Ishikawa (cell line): ENCODE data around the gene FUT3.

Source experiments
- CEBPB ChIP-seq: IDR thresholded peaks from 2 replicates; pipeline ENCODE4 v1.6.1; 2012
- CREB1 ChIP-seq: IDR thresholded peaks from 2 replicates; pipeline ENCODE4 v1.6.1; 2012; ENCODE audit warnings: low read depth
- EGR1 ChIP-seq: IDR thresholded peaks from 2 replicates; pipeline ENCODE4 v1.6.1; 2012
- EP300 ChIP-seq: IDR thresholded peaks from 2 replicates; pipeline ENCODE4 v1.6.1; 2012; ENCODE audit warnings: borderline replicate concordance
- FOXM1 ChIP-seq: IDR thresholded peaks from 2 replicates; pipeline ENCODE4 v1.6.1; 2012; ENCODE audit warnings: low read depth, borderline replicate concordance
- NFIC ChIP-seq: IDR thresholded peaks from 2 replicates; pipeline ENCODE4 v1.6.1; 2012
- RAD21 ChIP-seq: IDR thresholded peaks from 2 replicates; pipeline ENCODE4 v1.6.1; 2012; ENCODE audit warnings: low read depth
- TAF1 ChIP-seq: IDR thresholded peaks from 2 replicates; pipeline ENCODE4 v1.6.1; 2012; ENCODE audit warnings: low read depth, mild to moderate bottlenecking
- TCF12 ChIP-seq: IDR thresholded peaks from 2 replicates; pipeline ENCODE4 v1.6.1; 2012; ENCODE audit warnings: low read depth
- TEAD4 ChIP-seq: IDR thresholded peaks from 2 replicates; pipeline ENCODE4 v1.6.1; 2012
- YY1 ChIP-seq: IDR thresholded peaks from 2 replicates; pipeline ENCODE4 v1.6.1; 2012; ENCODE audit warnings: low read depth
- ZBTB7A ChIP-seq: IDR thresholded peaks from 2 replicates; pipeline ENCODE4 v1.6.1; 2012; ENCODE audit warnings: low read depth
- TF ChIP-seq, protein P1 (sequence below): IDR thresholded peaks from 2 replicates; pipeline ENCODE4 v1.6.1; 2012; ENCODE audit warnings: low read depth, mild to moderate bottlenecking
- TF ChIP-seq, protein P2 (sequence below): IDR thresholded peaks from 2 replicates; pipeline ENCODE4 v1.6.1; 2012
- TF ChIP-seq, protein P3 (sequence below): IDR thresholded peaks from 2 replicates; pipeline ENCODE4 v1.6.1; 2012

The FUT3 gene

DNA sequence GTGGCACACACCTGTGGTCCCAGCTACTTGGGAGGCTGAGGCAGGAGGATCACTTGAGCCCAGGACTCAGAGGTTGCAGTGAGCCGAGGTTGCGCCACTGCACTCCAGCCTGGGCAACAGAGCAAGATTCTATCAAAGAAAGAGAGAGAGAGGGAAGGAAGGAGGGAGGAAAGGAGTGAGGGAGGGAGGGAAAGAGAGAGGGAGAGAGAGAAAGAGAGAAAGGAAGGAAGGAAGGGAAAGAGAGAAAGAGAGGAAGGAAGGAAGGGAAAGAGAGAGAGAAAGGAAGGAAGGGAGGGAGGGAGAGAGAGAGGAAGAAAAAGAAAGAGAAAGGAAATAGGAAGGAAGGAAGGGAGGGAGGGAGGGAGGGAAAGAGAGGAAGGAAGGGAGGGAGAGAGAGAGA, 34.0 kb downstream of the FUT3 start:
- TF ChIP-seq, protein P1, sequence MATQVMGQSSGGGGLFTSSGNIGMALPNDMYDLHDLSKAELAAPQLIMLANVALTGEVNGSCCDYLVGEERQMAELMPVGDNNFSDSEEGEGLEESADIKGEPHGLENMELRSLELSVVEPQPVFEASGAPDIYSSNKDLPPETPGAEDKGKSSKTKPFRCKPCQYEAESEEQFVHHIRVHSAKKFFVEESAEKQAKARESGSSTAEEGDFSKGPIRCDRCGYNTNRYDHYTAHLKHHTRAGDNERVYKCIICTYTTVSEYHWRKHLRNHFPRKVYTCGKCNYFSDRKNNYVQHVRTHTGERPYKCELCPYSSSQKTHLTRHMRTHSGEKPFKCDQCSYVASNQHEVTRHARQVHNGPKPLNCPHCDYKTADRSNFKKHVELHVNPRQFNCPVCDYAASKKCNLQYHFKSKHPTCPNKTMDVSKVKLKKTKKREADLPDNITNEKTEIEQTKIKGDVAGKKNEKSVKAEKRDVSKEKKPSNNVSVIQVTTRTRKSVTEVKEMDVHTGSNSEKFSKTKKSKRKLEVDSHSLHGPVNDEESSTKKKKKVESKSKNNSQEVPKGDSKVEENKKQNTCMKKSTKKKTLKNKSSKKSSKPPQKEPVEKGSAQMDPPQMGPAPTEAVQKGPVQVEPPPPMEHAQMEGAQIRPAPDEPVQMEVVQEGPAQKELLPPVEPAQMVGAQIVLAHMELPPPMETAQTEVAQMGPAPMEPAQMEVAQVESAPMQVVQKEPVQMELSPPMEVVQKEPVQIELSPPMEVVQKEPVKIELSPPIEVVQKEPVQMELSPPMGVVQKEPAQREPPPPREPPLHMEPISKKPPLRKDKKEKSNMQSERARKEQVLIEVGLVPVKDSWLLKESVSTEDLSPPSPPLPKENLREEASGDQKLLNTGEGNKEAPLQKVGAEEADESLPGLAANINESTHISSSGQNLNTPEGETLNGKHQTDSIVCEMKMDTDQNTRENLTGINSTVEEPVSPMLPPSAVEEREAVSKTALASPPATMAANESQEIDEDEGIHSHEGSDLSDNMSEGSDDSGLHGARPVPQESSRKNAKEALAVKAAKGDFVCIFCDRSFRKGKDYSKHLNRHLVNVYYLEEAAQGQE = no peak

DNA sequence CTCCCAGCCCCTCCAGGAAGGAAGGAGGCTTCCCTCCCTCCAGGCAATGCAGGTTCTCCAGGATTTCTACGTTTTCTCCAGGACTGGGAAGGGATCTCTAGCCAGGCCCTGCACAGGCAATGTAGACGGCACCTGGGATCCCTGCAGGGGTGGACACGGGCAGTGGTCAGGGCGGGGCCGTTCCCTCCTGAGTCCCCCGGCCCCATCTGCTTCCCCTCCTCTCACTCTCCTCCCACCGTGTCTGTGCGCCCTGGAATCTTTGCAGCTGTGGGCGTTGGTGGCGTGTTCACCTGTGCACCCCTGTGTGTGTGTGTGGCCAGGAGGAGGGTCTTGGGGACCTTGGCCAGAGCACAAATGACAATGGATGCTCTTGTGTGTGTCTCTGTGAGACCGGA, 36.4 kb downstream of the FUT3 start:
- TF ChIP-seq TAF1 (no peak), FOXM1 (no peak)

DNA sequence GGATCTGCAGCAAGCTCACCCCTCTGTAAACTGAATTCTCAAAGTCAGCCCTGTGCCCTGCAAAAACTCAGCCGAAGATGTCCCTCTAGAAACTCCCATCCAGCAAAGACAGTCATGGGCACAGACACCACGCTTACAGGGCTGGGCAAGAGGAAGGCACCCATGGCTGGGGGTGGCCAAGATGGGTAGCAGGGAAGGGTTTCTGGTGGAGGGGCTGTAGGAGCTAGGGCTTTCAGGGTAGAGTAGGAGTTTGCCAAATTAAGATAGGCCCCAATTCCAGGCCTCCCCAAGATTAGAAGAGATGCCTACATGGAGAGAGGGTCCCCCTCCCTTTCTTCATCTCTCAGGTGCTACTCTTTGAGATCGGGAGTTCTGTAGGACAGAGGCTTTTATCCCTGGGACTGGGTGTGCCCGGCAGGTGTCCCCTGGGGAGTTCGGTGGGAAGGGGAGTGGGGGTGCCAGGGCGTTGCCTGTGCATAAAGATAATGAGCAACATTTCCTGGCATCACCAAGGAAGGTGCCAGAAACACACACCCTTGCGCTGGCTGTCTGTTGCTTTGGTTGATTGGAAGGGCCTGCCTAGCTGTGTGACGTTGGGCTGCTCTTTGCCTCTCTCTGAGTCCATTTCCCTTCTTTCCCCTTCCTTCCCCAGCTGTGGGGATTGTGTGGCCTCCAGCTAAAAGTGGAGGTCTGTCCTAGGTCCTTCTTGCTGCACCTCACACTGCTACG, 37.0 kb downstream of the FUT3 start:
- TF ChIP-seq FOXM1 (no peak), TAF1 (no peak), ZBTB7A (no peak), RAD21 (no peak), EGR1 (no peak), YY1 (no peak), EP300 (no peak), TCF12 (no peak), TEAD4 (no peak), CREB1 (no peak), NFIC (no peak), CEBPB (no peak)
- TF ChIP-seq, protein P2, sequence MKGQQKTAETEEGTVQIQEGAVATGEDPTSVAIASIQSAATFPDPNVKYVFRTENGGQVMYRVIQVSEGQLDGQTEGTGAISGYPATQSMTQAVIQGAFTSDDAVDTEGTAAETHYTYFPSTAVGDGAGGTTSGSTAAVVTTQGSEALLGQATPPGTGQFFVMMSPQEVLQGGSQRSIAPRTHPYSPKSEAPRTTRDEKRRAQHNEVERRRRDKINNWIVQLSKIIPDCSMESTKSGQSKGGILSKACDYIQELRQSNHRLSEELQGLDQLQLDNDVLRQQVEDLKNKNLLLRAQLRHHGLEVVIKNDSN = no peak
- TF ChIP-seq, protein P1 = no peak
- TF ChIP-seq, protein P3, sequence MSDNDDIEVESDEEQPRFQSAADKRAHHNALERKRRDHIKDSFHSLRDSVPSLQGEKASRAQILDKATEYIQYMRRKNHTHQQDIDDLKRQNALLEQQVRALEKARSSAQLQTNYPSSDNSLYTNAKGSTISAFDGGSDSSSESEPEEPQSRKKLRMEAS = no peak

DNA sequence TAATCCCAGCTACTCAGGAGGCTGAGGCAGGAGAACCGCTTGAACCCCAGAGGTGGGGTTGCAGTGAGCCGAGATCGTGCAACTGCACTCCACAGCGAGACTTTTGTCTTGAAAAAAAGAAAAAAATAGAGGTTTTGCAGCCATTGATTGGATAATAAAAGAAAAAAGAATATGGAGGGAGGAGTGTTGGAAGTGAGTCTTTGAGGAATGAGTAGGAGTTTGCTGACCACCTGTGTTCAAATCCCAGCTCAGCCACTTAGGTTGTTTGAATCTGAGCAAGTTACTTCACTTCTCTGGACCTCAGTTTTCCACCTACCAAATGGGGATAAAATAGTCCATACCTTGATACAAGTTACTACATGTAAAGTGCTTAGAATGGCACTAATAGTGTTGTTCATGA, 40.1 kb downstream of the FUT3 start:
- no peak for TF ChIP-seq FOXM1
- no peak for TF ChIP-seq CEBPB
- TF ChIP-seq TAF1 = no peak
- TF ChIP-seq TEAD4 = no peak

DNA sequence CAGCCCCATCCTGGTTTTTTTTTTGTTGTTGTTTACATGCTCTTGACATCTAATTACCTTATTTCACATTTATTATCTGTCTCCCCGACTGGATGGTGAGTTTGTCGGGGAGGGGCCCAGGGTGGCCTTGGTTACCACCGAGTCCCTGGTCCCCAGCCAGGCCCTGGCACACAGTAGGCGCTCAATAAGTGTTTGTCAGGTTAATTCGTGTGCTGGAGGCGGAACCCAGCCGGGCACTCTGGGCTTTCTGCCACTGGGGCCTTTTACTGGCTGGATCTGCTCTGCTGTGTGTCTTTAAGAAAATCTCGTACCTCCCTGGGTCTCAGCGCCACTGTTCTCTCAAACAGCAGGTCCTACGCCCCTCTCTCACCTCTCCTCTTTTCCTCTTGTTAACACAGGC, 41.8 kb downstream of the FUT3 start:
- TF ChIP-seq CREB1 = no peak
- no peak for TF ChIP-seq TAF1
- no peak for TF ChIP-seq ZBTB7A
- TF ChIP-seq CEBPB = no peak
- TF ChIP-seq, protein P2 = no peak
- no peak for TF ChIP-seq TEAD4
- no peak for TF ChIP-seq EGR1
- TF ChIP-seq, protein P3 = no peak
- TF ChIP-seq FOXM1 = no peak
- TF ChIP-seq RAD21 = no peak
- TF ChIP-seq NFIC = no peak
- TF ChIP-seq, protein P1 = no peak
- no peak for TF ChIP-seq TCF12
- no peak for TF ChIP-seq EP300
- TF ChIP-seq YY1 = no peak
